GM23338 (cell line): Measurements from ENCODE around the gene ABCD3. TPM values are rescaled to one million over a fixed set of nuclear protein-coding genes. Genes with fewer than 3 reads are reported as not detected.

Experiments used
- ATAC-seq: fragments of 200-7000 bp; cut with Tn5 transposase; 3 replicates; pipeline ENCODE4 v1.9.1; 2020
- DNase-seq: peaks from one replicate; pipeline ENCODE4 v3.0.0-alpha.2; 2015; ENCODE audit warnings: low spot score
- H2AFZ ChIP-seq: fragments of 200-600 bp; sonication (generic); 2 replicates; pipeline ENCODE4 v1.8.0; 2016; ENCODE audit warnings: antibody characterized with exemption, mild to moderate bottlenecking, moderate library complexity
- H3F3A ChIP-seq: fragments of 200-600 bp; sonication (generic); replicated peaks from 2 replicates; pipeline ENCODE4 v1.8.0; 2017; ENCODE audit warnings: antibody characterized with exemption, mixed run types, low read depth
- H3K27ac ChIP-seq: fragments of 200-600 bp; sonication (generic); 2 replicates; pipeline ENCODE4 v1.6.1; 2016; ENCODE audit warnings: low read depth
- H3K27me3 ChIP-seq: fragments of 200-600 bp; sonication (generic); 2 replicates; pipeline ENCODE4 v1.8.0; 2016; ENCODE audit warnings: mild to moderate bottlenecking, mixed run types, moderate library complexity; ENCODE audit not compliant: insufficient read depth
- H3K36me3 ChIP-seq: fragments of 200-600 bp; sonication (generic); 2 replicates; pipeline ENCODE4 v1.8.0; 2016; ENCODE audit warnings: mild to moderate bottlenecking; ENCODE audit not compliant: insufficient read depth
- H3K4me1 ChIP-seq: fragments of 200-600 bp; sonication (generic); 2 replicates; pipeline ENCODE4 v1.8.0; 2016; ENCODE audit warnings: mild to moderate bottlenecking, moderate library complexity; ENCODE audit not compliant: insufficient read depth
- H3K4me2 ChIP-seq: fragments of 200-600 bp; sonication (generic); 2 replicates; pipeline ENCODE4 v1.7.1; 2017; ENCODE audit warnings: mixed run types
- H3K4me3 ChIP-seq: fragments of 200-600 bp; sonication (generic); 2 replicates; pipeline ENCODE4 v1.6.1; 2016; ENCODE audit warnings: mixed run types
- H3K79me2 ChIP-seq: fragments of 200-600 bp; sonication (generic); replicated peaks from 2 replicates; pipeline ENCODE4 v1.8.0; 2017; ENCODE audit warnings: mild to moderate bottlenecking; ENCODE audit not compliant: insufficient read depth
- H3K9me2 ChIP-seq: fragments of 200-600 bp; sonication (generic); 2 replicates; pipeline ENCODE4 v1.8.0; 2017; ENCODE audit not compliant: insufficient read depth
- H4K20me1 ChIP-seq: fragments of 200-600 bp; sonication (generic); replicated peaks from 2 replicates; pipeline ENCODE4 v1.8.0; 2017; ENCODE audit warnings: mild to moderate bottlenecking; ENCODE audit not compliant: insufficient read depth
- H3K27ac Mint-ChIP-seq: 2 replicates; pipeline ENCODE4 v1.8.0; 2020; ENCODE audit warnings: inconsistent platforms, mild to moderate bottlenecking, moderate library complexity, mixed read lengths
- H3K27me3 Mint-ChIP-seq: 3 replicates; pipeline ENCODE4 v1.8.0; 2022; ENCODE audit warnings: low read depth, mild to moderate bottlenecking, moderate library complexity, mixed read lengths, inconsistent platforms; ENCODE audit not compliant: insufficient read depth, poor library complexity
- H3K36me3 Mint-ChIP-seq: 3 replicates; pipeline ENCODE4 v1.8.0; 2021; ENCODE audit warnings: low read depth, mild to moderate bottlenecking, inconsistent platforms, moderate library complexity, mixed read lengths
- H3K4me1 Mint-ChIP-seq: 3 replicates; pipeline ENCODE4 v1.8.0; 2020; ENCODE audit warnings: mild to moderate bottlenecking, inconsistent platforms, mixed read lengths
- H3K4me3 Mint-ChIP-seq: 3 replicates; pipeline ENCODE4 v1.8.0; 2021; ENCODE audit warnings: moderate library complexity, mild to moderate bottlenecking, inconsistent platforms, mixed read lengths
- H3K9me3 Mint-ChIP-seq: 3 replicates; pipeline ENCODE4 v1.8.0; 2020; ENCODE audit warnings: moderate library complexity, mild to moderate bottlenecking, inconsistent platforms, mixed read lengths
- CREB1 ChIP-seq: fragments of 250-450 bp; sonication (Bioruptor Pico); IDR thresholded peaks from 2 replicates; pipeline ENCODE4 v1.5.0; 2020; ENCODE audit warnings: low read depth, mild to moderate bottlenecking, moderate library complexity
- CTCF ChIP-seq, 2 experiments: fragments of 200-600 bp in 1 of 2; sonication (generic) in 1 of 2; conservative IDR thresholded peaks; 2 replicates each; pipeline versions ENCODE4 v1.5.1 to v1.6.1; 2016 to 2017; ENCODE audit warnings: antibody characterized with exemption in 2 of 2, low read depth in 2 of 2, mild to moderate bottlenecking in 2 of 2, moderate library complexity in 1 of 2
- EZH2 ChIP-seq: fragments of 200-600 bp; sonication (generic); IDR thresholded peaks from one replicate; pipeline ENCODE4 v1.8.0; 2017; ENCODE audit warnings: antibody characterized with exemption, mild to moderate bottlenecking, low read depth; ENCODE audit not compliant: unreplicated experiment
- EZH2phosphoT487 ChIP-seq: fragments of 200-600 bp; sonication (generic); IDR thresholded peaks from one replicate; pipeline ENCODE4 v1.8.1; 2018; ENCODE audit warnings: antibody characterized with exemption; ENCODE audit not compliant: unreplicated experiment
- JUNB ChIP-seq: IDR thresholded peaks from one replicate; pipeline ENCODE4 v1.6.1; 2016; ENCODE audit warnings: antibody characterized with exemption; ENCODE audit not compliant: unreplicated experiment
- NANOG ChIP-seq: IDR thresholded peaks from 2 replicates; pipeline ENCODE4 v1.6.1; 2016; ENCODE audit warnings: antibody characterized with exemption, borderline replicate concordance
- POLR2AphosphoS5 ChIP-seq: IDR thresholded peaks from 2 replicates; pipeline ENCODE4 v1.6.1; 2016; ENCODE audit warnings: antibody characterized with exemption, low read depth
- STAT1 ChIP-seq: IDR thresholded peaks from one replicate; pipeline ENCODE4 v1.6.1; 2016; ENCODE audit warnings: antibody characterized with exemption; ENCODE audit not compliant: unreplicated experiment
- ZNF462 ChIP-seq: fragments of 250-450 bp; sonication (Bioruptor Pico); IDR thresholded peaks from 2 replicates; pipeline ENCODE4 v1.5.0; 2020; ENCODE audit warnings: mild to moderate bottlenecking, moderate library complexity
- polyA plus RNA-seq: library from polyadenylated mRNA; unstranded; fragments of >200 nt; fragmentation: Nextera tagmentation; extraction: Ambion mirVana; gene quantifications from 2 replicates; pipeline ENCODE4 v1.2.1, GENCODE V29; 2016
- total RNA-seq: library from RNA; depleted of rRNA; stranded (reverse); fragments of >200 nt; shearing (Covaris generic); gene quantifications from 2 replicates; pipeline ENCODE4 v1.2.3, GENCODE V29; 2014
- TF ChIP-seq, protein P1 (sequence below): IDR thresholded peaks from 2 replicates; pipeline ENCODE4 v1.6.1; 2016; ENCODE audit warnings: antibody characterized with exemption

The ABCD3 gene
- total and polyA plus RNA-seq, 2 experiments from 2014 or later: 12.3 to 24.0 TPM

DNA sequence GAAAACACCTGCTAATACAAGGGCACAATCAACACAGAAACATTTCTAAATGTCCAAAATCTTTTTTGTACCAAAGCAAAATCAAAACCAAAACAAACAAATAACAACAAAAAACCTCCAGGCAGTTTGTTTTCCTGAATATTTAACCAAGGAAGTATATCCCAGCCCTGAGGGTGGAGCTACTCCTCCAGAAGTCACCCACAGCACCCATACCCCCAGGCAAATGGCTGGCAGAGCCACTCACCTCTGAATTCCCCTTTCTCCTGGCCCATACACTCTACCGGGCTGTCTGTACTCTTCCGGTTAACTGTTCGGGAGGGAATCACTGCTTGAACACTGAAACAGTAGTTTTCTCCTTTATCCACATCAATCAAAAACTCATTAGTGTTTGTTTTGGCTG, 113.9 kb downstream of the ABCD3 start:
- Mint-ChIP-seq H3K27me3 (no peaks in the 10 kb centered on the region), H3K4me1 (peaks cover 14% of the 10 kb centered on the region), H3K27ac (no peak overlapping the region), H3K36me3 (peaks cover 34% of the 10 kb centered on the region), H3K9me3 (no peaks in the 10 kb centered on the region), H3K4me3 (no peak overlapping the region)
- Histone ChIP-seq H3K9me2 (no peaks in the 10 kb centered on the region), H3K27ac (no peak overlapping the region), H2AFZ (no peak overlapping the region), H4K20me1 (no peaks in the 10 kb centered on the region; the same call in 1 of the 2 replicates), H3F3A (peaks cover 6% of the 10 kb centered on the region), H3K4me1 (peaks cover 15% of the 10 kb centered on the region), H3K4me3 (no peak overlapping the region), H3K79me2 (peaks cover 5% of the 10 kb centered on the region), H3K27me3 (no peaks in the 10 kb centered on the region), H3K4me2 (no peak overlapping the region), H3K36me3 (peaks cover 20% of the 10 kb centered on the region)
- DNase-seq (no peak), ATAC-seq (peak; percentile 61)
- TF ChIP-seq EZH2 (no peak), CTCF (conservative IDR thresholded peaks at IDR 0.05; ENCODE audit: low read depth in 2 of 2) (peak in 1 of 2 experiments; percentile 40; a peak in 2 of 4 replicates)
- TF ChIP-seq, protein P1, sequence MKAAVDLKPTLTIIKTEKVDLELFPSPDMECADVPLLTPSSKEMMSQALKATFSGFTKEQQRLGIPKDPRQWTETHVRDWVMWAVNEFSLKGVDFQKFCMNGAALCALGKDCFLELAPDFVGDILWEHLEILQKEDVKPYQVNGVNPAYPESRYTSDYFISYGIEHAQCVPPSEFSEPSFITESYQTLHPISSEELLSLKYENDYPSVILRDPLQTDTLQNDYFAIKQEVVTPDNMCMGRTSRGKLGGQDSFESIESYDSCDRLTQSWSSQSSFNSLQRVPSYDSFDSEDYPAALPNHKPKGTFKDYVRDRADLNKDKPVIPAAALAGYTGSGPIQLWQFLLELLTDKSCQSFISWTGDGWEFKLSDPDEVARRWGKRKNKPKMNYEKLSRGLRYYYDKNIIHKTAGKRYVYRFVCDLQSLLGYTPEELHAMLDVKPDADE: no peak

DNA sequence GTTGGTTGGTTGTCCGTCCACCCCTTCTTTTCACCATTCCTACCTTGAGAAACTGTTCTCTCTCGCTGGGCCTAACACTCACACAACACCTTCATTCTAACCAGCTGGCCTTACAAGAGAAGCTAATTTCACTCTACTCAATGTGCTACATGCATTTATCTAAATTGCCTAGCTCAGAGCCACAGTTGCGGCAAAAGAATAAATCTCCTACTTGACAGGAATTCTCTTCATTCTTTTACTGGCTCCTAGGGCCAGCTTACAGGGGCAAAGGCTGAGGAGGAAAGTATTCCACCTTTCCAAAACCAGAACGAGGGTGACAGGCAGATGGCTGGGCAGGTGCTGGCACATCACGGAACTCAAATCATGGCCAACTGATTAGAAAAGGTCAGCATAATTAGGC, 116.9 kb downstream of the ABCD3 start:
- DNase-seq (no peak), ATAC-seq (no peak)
- H3K79me2 ChIP-seq: peaks cover 30% of the 10 kb centered on the region
- H3K9me2 ChIP-seq: no peaks in the 10 kb centered on the region
- no peaks in the 10 kb centered on the region; the same call in 1 of the 2 replicates for H4K20me1 ChIP-seq
- Mint-ChIP-seq H3K36me3 (peaks cover 38% of the 10 kb centered on the region), H3K27me3 (peaks cover 2% of the 10 kb centered on the region), H3K27ac (no peak overlapping the region), H3K4me3 (no peak overlapping the region), H3K4me1 (peaks cover 19% of the 10 kb centered on the region; the same call in 2 of the 3 replicates), H3K9me3 (no peaks in the 10 kb centered on the region)
- no peaks in the 10 kb centered on the region for H3F3A ChIP-seq
- no peak overlapping the region for H3K4me3 ChIP-seq
- peaks cover 17% of the 10 kb centered on the region for H3K36me3 ChIP-seq
- no peak overlapping the region for H2AFZ ChIP-seq
- H3K27me3 ChIP-seq: peaks cover 4% of the 10 kb centered on the region; the same call in 1 of the 2 replicates
- H3K4me2 ChIP-seq: no peak overlapping the region
- H3K27ac ChIP-seq: no peak overlapping the region
- H3K4me1 ChIP-seq: peaks cover 23% of the 10 kb centered on the region
- TF ChIP-seq ZNF462 (CRISPR knock-in tag) (no peak), CREB1 (CRISPR knock-in tag) (no peak), EZH2phosphoT487 (no peak), CTCF (conservative IDR thresholded peaks at IDR 0.05; ENCODE audit: low read depth in 2 of 2) (no peak), NANOG (no peak), JUNB (no peak), POLR2AphosphoS5 (no peak), STAT1 (no peak)
